BLaER1 treated with 17β-estradiol and CSF1 and Interleukin-3, amounts not matched to agents 10 nM and 100 nM (cell line): ENCODE results near the gene PIP4K2B.
A peak's percentile ranks its signal among the peaks of the same experiment; 100 is the strongest.

ENCODE experiments used
- H3K27ac ChIP-seq, 11 experiments: shearing (Covaris generic); formaldehyde crosslinking; 2 replicates each; pipeline ENCODE4 v1.8.1; 2022
- H3K27me3 ChIP-seq, 11 experiments: shearing (Covaris generic); formaldehyde crosslinking; 2 replicates each; pipeline ENCODE4 v1.8.1; 2022
- H3K36me3 ChIP-seq, 11 experiments: shearing (Covaris generic); formaldehyde crosslinking; 2 replicates each; pipeline ENCODE4 v1.8.1; 2022
- H3K4me1 ChIP-seq, 10 experiments: shearing (Covaris generic); formaldehyde crosslinking; 2 replicates each; pipeline ENCODE4 v1.8.1; 2022
- H3K4me2 ChIP-seq, 11 experiments: shearing (Covaris generic); formaldehyde crosslinking; 2 replicates each; pipeline ENCODE4 v1.8.1; 2022
- H3K4me3 ChIP-seq, 10 experiments: shearing (Covaris generic); formaldehyde crosslinking; 2 replicates each; pipeline ENCODE4 v1.8.1; 2022
- H3K9ac ChIP-seq, 11 experiments: shearing (Covaris generic); formaldehyde crosslinking; 2 replicates each; pipeline ENCODE4 v1.8.1; 2022
- H3K9me3 ChIP-seq, 11 experiments: shearing (Covaris generic); formaldehyde crosslinking; replicated peaks in 1 of 11; 2 replicates each; pipeline ENCODE4 v1.8.1; 2022
- H4K20me1 ChIP-seq, 11 experiments: shearing (Covaris generic); formaldehyde crosslinking; 2 replicates each; pipeline ENCODE4 v1.8.1; 2022
- Cebpa-rat ChIP-seq, 11 experiments: shearing (Covaris generic); IDR thresholded peaks; 2 replicates each; pipeline ENCODE4 v1.8.1; 2022

The PIP4K2B gene

DNA sequence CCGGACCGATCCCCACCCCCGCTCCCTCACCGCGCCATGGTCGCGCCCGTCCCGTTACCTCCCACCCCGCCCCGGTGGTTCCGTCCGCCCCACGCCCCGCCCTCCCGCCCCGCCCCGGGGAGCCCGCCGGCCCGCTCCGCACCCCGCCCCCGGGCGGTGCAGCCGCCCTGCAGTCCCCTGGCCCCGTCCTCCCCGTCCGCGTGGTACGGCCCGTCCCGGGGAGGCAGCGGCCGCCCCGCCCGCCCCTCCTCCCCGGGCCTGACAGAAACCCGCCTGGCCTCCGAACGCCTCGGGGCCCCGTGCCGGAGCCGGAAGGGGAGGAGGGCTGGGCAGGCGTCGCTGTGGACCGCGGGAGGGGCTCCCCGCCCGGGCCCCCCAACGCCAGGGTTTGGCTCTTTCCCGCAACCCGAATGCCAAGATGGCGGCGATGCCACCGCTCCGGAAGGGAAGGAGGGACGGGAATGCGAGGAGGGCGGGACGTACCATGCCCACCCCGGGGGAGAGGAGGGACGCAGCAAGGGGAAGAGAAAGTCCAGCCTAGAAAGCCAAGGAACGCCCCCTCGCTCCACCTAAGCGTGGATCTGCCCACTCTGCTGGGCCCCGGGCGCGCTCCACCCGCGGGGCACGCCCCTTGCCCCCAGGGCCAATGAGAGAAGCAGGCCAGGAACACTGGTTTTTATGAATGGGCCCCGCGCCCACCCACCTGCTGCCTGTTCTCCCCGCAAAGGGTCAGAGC, at the start of gene PIP4K2B:
Gene PIP4K2B (minus strand): TSS at position 56 of the 736 bp plus-strand sequence. CDS start 132 bp downstream, outside the sequence.
- Histone ChIP-seq H3K27ac (peak within 1 kb of the TSS; percentile 88 to 100 (median 99)), H3K4me1 (peaks cover 52 to 67% (median 58%) of the 10 kb centered on the region in 10 experiments), H3K36me3 (peaks cover 42 to 70% (median 57%) of the 10 kb centered on the region in 11 experiments), H3K4me3 (peak within 1 kb of the TSS; percentile 65 to 88 (median 85)), H4K20me1 (peaks cover 18 to 63% (median 34%) of the 10 kb centered on the region in 11 experiments; a peak in 19 of 22 replicates), H3K27me3 (no peaks in the 10 kb centered on the region), H3K9me3 (no peaks in the 10 kb centered on the region), H3K9ac (peak within 1 kb of the TSS; percentile 92 to 100 (median 98)), H3K4me2 (peak within 1 kb of the TSS; percentile 88 to 99 (median 97))
- TF ChIP-seq Cebpa-rat (IDR thresholded peaks at IDR 0.05), result no peak

DNA sequence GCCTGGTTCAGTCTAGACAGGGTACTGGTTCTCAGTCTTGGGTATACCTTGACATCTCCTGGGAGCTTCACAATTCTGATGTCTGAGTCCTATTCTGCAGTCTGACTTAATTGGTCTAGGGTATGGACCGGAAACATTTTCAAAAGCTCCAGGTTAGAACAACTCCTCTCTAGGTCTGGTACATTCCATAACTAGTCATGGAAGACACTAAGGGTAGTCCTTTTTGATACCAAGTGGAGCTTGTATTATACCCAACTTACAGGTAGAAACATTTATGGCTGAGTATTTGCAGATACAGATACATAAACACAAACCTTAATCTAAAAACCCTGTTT, 49.2 kb upstream of the PIP4K2B start:
- peak overlapping the region in 1 of 11 experiments; percentile 51; a peak in 2 of 22 replicates for H3K9ac ChIP-seq
- H3K4me1 ChIP-seq, result peaks cover 23 to 42% (median 28%) of the 10 kb centered on the region in 10 experiments
- H3K36me3 ChIP-seq, result peaks cover 67 to 72% (median 70%) of the 10 kb centered on the region in 11 experiments
- H3K9me3 ChIP-seq, result no peaks in the 10 kb centered on the region; a peak in 2 of 22 replicates
- no peak for TF ChIP-seq Cebpa-rat (IDR thresholded peaks at IDR 0.05)
- H4K20me1 ChIP-seq, result peaks cover 61 to 91% (median 84%) of the 10 kb centered on the region in 11 experiments
- H3K4me3 ChIP-seq, result no peak overlapping the region
- no peak overlapping the region for H3K27ac ChIP-seq
- H3K4me2 ChIP-seq, result peak overlapping the region in 2 of 11 experiments; percentile 96; a peak in 2 of 22 replicates
- no peaks in the 10 kb centered on the region for H3K27me3 ChIP-seq

DNA sequence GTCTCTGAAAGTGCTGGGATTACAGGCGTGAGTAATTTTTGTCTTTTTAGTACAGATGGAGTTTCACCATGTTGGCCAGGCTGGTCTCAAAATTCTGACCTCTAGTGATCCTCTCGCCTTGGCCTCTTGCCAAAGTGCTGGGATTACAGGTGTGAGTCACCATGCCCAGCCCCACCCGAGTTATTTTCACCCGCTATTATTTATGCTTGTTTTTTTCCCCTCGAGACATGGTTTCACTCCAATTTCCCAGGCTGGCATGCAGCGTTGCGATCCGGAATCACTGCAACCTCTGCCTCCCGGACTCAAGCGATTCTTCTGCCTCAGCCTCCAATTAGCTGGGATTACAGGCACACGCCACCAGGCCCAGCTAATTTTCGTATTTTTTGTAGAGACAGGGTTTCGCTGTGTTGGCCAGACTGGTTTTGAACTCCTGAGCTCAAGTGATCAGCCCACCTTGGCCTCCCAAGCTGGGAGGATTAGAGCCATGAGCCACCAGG, 45.0 kb upstream of the PIP4K2B start:
- Histone ChIP-seq H3K4me1 (peaks cover under 1 to 20% (median 3%) of the 10 kb centered on the region in 10 experiments; a peak in 14 of 20 replicates), H3K9me3 (no peaks in the 10 kb centered on the region), H3K4me3 (no peak overlapping the region), H3K9ac (0 out of 22 replicates have a peak overlapping the region, but pooled peaks of 1 of the 11 experiments have one; percentile 26), H3K27me3 (peaks cover 0 to 20% (median 10%) of the 10 kb centered on the region in 11 experiments; a peak in 13 of 22 replicates), H3K27ac (no peak overlapping the region), H4K20me1 (peaks cover 24 to 53% (median 45%) of the 10 kb centered on the region in 11 experiments), H3K4me2 (no peak overlapping the region), H3K36me3 (peaks cover 29 to 35% (median 32%) of the 10 kb centered on the region in 11 experiments)
- TF ChIP-seq Cebpa-rat (IDR thresholded peaks at IDR 0.05), result no peak

DNA sequence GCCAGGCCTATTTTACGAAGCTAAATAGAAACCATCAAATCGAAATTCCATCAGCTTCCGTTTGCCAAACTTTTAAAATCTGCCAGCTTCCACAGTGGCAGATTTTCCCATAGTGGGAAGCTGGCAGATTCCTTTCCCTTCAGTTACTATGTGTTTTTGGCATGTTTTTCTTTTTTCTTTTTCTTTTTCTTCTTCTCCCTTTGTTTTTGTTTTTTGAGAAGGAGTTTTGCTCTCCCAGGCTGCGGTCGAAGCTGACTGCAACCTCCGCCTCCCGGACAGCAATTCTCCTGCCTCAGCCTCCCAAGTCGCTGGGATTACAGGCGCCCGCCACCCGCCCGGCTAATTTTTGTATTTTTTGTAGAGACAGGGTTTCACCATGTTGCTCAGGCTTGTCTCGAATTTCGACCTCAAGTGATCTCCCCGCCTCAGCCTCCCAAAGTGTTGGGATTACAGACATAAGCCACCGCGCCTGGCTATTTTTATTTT, 26.4 kb upstream of the PIP4K2B start:
- Histone ChIP-seq H3K4me1 (peaks cover 21 to 28% (median 23%) of the 10 kb centered on the region in 10 experiments), H3K27ac (peak overlapping the region; percentile 87 to 99 (median 96)), H3K36me3 (peaks cover 7 to 28% (median 23%) of the 10 kb centered on the region in 11 experiments), H3K9ac (peak overlapping the region; percentile 80 to 99 (median 92)), H3K4me3 (peak overlapping the region; percentile 71 to 96 (median 92)), H3K4me2 (peak overlapping the region; percentile 73 to 93 (median 87)), H3K9me3 (no peaks in the 10 kb centered on the region), H3K27me3 (no peaks in the 10 kb centered on the region), H4K20me1 (peaks cover 0 to 41% (median 39%) of the 10 kb centered on the region in 11 experiments; a peak in 18 of 22 replicates)
- TF ChIP-seq Cebpa-rat (IDR thresholded peaks at IDR 0.05), result no peak

DNA sequence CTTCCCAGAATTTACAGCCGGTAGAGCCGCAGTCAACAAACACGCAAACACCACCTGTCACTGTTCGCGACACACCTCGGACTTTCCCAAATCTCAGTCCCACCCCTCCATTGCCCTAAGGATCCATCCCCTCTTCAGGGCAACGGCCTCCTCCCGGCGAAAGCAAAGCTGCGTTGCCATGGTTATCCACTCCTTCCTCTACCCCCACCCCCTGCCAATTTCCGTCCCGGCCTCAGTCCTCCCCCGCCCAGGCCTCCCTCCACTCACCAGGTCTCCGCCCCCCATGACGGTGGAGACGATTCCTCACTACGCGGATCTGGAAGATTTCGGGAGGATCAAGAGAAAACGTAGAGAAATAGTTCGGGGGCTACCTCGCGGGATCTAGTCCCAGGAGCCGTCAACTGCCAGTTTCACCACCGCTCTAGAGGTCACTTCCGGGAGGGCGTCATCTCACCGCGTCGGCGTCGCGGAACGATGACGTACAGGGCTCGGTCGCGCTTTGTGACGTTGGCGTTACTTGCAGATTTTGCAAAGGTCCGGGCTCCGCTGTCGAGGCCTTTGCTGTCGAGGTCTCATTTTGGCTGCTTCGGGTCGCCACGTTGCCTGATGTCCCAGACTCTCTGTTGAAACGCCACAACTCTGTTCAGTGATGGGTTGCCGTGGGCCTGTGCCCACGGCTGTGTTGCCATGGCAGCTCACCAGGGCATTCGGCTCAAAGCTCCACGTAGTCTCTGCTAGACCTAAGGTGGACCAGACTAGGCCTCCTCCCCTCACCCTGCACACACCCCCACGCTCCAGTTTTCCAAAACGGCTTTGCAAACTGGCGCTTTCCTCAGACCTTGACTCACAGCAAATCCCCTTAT, 25.8 kb upstream of the PIP4K2B start, which contains the start of gene CWC25:
Gene CWC25 (minus strand): TSS at position 423 of the 863 bp plus-strand sequence. CDS start 138 bp downstream, at position 285.
- peaks cover 14 to 35% (median 29%) of the 10 kb centered on the region in 11 experiments for H3K36me3 ChIP-seq
- peak within 1 kb of the TSS; percentile 71 to 96 (median 92) for H3K4me3 ChIP-seq
- peak within 1 kb of the TSS; percentile 86 to 98 (median 93) for H3K4me2 ChIP-seq
- H3K27me3 ChIP-seq, result no peaks in the 10 kb centered on the region
- peaks cover 21 to 28% (median 23%) of the 10 kb centered on the region in 10 experiments for H3K4me1 ChIP-seq
- H3K9me3 ChIP-seq, result no peaks in the 10 kb centered on the region
- no peak for TF ChIP-seq Cebpa-rat (IDR thresholded peaks at IDR 0.05)
- H4K20me1 ChIP-seq, result peaks cover 0 to 47% (median 45%) of the 10 kb centered on the region in 11 experiments; a peak in 18 of 22 replicates
- peak within 1 kb of the TSS; percentile 87 to 99 (median 96) for H3K27ac ChIP-seq
- H3K9ac ChIP-seq, result peak within 1 kb of the TSS; percentile 80 to 99 (median 92)

DNA sequence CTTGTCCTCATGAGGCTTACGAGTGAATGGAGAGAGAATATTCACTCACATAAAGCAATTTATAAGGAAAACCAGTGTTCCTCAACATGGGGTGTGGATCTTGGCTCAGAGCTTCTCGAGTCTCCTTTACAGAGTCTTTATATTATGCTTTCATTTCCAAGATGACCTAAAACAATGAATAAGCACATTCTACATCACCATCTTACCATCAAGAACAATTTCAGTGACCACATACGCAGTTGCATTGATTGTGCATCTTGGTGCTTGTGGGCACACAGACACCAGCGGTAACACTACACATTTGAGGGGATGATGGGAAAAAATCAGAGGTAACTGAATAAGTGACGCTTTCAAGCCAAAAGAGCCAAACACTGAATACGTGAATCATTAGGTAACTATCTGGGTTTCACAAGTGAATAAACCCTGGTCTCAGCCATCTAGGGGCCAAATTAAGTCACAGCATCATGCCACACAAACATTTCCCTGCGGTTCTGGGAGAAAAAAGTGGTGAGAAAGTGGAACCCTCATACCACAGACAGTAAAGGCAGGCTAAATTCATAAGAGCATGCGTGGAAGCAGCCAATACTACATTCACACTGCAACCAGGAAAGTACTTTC, 16.3 kb upstream of the PIP4K2B start:
- no peak overlapping the region for H3K27ac ChIP-seq
- H4K20me1 ChIP-seq, result peaks cover 13 to 60% (median 41%) of the 10 kb centered on the region in 11 experiments; a peak in 18 of 22 replicates
- H3K4me1 ChIP-seq, result no peaks in the 10 kb centered on the region
- H3K9ac ChIP-seq, result 0 out of 22 replicates have a peak overlapping the region, but pooled peaks of 1 of the 11 experiments have one; percentile 38
- H3K36me3 ChIP-seq, result peaks cover 92 to 100% (median 99%) of the 10 kb centered on the region in 11 experiments
- H3K4me3 ChIP-seq, result no peak overlapping the region
- no peaks in the 10 kb centered on the region for H3K27me3 ChIP-seq
- H3K9me3 ChIP-seq, result no peaks in the 10 kb centered on the region
- no peak overlapping the region for H3K4me2 ChIP-seq
- no peak for TF ChIP-seq Cebpa-rat (IDR thresholded peaks at IDR 0.05)

DNA sequence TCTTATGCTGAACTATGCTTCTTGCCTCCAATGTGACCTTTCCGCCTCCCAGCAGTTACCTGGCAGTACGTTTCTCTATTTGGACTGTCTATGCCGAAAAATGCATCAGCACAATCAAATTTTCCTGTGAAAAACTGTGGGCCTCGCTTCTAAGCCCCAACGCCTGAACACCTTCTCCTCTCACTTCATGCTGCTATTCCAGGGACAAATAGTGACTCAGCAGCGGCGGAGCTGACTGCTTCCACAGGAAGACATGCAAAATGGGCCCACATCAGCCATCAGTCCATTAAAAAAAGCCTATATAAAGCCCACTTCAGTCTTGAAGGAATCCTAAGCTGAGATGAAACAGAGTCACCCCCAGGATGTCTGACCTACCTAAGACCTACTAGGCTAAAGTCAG, 10.5 kb upstream of the PIP4K2B start:
- Histone ChIP-seq H3K4me2 (no peak overlapping the region), H3K36me3 (peaks cover 88 to 100% (median 100%) of the 10 kb centered on the region in 11 experiments), H3K4me3 (no peak overlapping the region), H3K27ac (no peak overlapping the region), H3K27me3 (no peaks in the 10 kb centered on the region), H3K9ac (no peak overlapping the region), H4K20me1 (peaks cover 0 to 14% (median 0%) of the 10 kb centered on the region in 11 experiments; a peak in 7 of 22 replicates), H3K9me3 (no peaks in the 10 kb centered on the region), H3K4me1 (peaks cover 0 to 20% (median 16%) of the 10 kb centered on the region in 10 experiments; a peak in 15 of 20 replicates)
- no peak for TF ChIP-seq Cebpa-rat (IDR thresholded peaks at IDR 0.05)
